HG03521 (cell line): ENCODE measurements around the gene FKBP14.

ENCODE experiments used
- ATAC-seq: cut with Tn5 transposase; IDR thresholded peaks from one replicate; pipeline ENCODE4 v1.9.1; 2021; ENCODE audit warnings: mild to moderate bottlenecking, moderate library complexity; ENCODE audit not compliant: unreplicated experiment

FKBP14 gene

DNA sequence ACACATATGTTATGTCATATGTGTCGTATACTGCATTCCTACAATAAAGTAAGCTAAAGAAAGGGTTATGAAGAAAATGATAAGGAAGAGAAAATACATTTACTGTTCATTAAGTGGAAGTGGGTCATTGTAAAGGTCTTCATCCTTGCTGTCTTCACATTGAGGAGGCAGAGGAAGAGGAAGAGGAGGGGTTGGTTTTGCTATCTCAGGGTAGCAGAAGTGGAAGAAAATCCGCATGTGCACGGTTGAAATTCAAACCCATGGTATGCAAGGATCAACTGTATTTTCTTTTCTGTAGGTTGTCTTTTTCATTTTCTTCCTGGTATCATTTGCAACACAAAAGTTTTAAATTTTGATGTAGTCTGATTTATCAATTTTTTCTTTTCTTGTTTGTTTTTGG, 8.0 kb upstream of the FKBP14 start:
- no peak for ATAC-seq

DNA sequence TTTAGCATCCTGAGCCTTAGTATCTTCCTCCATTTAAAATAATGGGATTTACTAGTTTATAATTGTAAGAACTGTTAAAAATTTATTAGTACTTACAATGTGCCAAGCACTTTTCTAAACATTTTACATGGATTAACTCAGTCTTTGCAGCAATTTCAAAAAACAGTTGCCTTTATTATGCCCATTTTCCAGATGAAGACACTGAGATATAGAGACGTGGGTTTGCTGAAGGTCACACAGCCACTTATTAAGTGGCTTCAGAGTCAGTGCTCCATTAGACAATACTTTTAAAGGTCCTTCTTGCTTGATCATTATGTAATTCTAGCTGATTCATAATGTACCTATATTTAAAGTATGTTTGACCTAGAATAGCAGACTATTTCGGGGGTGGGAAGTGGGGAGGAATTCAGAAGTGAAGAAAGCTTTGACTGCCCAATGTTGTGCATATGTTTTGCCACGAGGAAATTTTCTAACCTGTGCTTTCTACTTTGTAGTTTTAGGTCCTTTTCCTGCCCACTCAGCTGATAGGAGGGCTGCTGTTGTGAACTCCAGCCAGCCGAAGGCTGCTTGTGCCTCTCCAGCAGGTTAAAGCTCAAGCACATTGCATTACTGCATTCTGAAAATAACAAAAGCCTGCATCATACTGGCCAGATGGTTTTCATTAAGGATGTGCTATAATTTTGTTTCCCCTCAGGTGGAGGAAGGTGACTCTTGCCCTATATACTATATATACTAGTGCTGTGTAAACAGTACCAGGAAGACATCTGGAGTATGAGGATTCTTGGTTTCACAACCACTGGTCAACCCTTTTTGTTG, 6.0 kb upstream of the FKBP14 start:
- ATAC-seq = no peak

DNA sequence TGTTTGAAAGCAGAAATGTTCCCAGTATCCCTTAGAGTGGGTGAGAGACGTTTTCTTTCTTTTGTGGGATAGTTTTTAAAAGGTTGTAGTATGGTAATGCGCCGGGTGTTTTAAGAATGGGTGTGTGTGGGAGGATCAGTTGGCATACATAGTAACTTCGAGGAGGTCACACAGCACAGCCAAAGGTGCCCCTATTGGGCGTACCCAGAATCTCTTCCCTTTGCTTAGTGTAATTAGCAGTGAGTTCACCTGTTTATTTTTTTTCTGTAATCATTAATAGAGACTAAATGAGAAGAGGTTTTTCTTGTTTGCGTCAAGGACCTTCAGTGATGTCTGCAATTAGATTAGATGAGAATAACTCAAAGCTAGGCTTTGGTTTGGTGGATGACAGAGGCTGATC, 3.2 kb upstream of the FKBP14 start:
- no peak for ATAC-seq

DNA sequence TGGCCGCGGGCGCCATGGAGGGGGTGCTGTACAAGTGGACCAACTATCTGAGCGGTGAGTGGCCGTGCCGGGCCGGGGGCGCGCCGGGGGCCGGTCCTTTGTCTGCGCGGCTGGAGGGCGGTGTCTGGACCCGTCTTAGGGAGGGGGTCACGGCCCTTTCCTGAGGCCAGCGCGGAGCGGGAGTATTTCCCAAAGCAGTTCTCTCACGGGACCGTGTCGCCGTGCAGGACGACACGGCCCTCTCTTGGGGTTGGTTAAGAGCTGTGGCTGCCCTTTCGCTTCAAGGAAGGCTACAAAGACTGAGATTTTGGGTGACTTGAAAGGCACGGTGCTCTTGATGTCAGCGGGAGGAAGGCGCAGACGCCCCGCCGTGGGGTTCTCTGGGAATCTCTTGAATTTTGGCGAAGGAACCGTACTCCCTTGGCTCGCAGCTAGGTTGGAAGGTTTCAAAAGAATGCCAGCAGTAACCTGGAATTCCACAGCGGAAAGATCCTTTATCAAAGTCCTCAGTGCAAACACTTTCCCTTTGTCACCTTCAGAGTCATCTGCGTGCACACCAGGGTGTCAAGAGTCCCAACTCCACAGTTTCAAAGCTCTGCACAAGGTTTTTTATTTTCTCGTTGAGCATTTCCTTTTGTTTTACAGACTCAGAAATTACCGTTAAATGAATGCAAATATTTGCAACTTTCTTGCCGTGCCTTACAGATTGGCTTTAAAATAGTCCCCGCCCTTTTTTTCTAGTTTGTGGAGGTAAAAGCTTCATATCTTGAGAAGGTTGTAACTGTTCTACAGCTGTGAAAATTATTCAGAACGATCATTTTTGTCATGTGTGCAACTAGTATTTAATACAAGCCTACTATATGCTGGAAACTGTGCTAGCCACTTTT, 2.5 kb upstream of the FKBP14 start:
- peak; percentile 13 for ATAC-seq

DNA sequence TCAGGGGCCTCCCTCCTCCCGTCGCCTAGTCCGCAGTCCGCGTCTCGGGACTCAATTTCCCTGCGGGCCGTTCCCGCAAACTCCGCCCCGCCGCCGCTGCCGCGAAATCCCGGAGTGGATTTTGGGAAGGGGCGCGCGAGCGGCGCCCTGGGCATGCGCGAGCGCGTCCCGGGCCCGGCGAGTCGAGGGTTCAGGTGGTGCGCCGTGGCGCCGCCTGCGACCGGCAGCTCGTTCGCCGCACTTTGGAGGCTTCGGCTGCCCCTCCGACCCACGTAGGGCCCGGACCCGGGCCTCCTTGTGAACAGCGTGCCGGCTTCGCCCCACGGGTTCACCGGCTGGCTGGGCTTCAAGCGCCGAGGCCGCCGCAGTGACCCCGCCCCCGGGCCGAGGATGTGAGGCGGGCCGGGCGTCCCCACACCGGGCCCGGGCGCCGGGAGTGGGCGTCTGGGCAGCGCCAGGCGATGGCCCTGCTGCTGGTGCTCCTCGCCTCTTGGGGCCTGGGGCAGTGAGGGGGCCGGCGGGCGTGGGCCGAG, 1.8 kb upstream of the FKBP14 start, which contains the start of gene PLEKHA8:
TSS of gene PLEKHA8 (plus strand) at position 197 of the 533 bp plus-strand sequence. CDS start 351 bp downstream, outside the sequence.
- ATAC-seq = peak; percentile 47

DNA sequence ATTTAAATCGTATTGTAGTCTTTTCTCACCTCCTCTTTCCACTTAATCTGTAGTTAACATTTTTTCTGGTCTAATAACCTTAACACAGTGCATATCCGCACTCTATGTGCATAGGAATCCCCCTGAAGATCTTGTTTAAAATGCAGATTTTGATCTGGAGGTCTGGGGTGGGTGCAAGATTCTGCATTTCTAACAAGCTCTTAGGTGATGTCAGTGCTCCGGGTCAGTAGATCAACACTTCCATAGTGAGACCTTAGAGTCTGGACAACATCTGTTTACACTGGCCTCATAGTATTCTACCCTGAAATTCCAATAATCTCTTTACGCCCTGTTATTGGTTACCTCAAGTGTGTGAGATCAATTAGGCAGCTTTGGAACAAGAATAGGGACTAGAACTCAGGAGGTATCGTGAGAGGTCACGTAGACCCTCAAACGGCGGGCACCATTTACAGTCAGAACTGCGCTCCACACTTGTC, 1.3 kb upstream of the FKBP14 start:
- no peak for ATAC-seq

DNA sequence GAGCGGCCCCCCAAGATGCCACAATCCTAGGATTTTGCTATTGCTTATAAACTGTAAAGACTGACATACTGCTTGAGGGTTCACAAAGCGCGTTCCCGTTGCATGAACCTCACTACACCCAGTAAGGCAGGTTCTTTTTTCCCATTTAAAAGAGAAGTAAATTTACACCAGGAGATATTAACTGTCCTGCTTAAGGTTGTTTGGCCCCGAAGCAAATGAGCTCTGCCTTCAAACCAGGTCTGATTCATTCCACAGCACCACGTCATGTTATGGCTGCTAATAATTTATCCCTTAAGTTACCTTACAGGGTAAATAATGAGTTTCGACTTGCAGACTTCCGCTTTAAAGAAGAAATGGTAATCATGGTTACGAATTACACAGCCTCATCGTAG, 559 bp upstream of the FKBP14 start:
- no peak for ATAC-seq

DNA sequence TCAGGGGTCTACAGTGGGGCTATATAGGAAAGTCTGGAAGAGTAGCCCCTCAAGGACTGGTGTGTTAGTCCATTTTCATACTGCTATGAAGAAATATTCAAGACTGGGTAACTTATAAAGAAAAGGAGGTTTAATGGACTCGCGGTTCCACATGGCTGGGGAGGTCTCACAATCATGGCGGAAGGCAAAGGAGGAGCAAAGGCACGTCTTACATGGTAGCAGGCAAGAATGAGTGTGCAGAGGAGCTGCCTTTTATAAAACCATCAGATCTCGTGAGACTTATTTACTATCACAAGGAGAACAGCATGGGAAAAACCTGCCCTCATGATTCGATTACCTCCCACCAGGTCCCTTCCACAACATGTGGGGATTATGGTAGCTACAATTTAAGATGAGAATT, 3.0 kb downstream of the FKBP14 start:
- no peak for ATAC-seq

DNA sequence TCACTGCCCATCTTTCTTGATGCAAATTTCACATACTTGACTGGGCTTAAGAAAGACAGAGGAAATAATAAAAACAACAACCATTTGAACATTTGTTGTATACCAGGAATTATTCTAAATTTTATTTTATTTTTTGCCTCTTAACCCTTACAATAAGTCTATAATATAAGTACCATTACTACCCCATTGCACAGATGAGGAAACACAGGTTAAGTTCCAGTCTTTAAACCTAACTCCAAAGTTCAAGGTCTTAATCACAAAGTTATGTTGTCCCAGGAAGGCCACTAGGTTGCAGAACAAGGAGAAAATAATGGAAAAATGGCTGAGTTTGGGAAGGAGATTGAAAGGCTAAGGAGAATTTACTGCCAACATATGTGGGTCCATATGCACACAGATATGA, 3.5 kb downstream of the FKBP14 start:
- ATAC-seq = no peak

DNA sequence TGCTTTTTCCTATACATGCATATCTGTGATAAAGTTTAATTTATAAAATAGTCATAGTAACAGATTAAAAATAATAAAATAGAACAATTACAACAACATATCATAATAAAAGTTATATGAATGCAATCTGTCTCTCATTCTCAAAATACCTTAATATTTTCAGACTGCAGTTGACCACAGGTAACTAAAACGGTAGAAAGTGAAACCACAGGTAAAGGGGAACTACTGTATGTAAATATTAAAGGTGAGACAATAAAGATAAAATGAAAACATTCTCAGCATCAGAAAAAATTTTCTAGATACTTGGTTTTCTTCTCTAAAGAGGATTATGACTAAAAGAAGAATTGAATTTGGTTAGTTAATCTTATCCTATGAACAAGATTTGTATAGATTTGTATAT, 6.0 kb downstream of the FKBP14 start:
- no peak for ATAC-seq

DNA sequence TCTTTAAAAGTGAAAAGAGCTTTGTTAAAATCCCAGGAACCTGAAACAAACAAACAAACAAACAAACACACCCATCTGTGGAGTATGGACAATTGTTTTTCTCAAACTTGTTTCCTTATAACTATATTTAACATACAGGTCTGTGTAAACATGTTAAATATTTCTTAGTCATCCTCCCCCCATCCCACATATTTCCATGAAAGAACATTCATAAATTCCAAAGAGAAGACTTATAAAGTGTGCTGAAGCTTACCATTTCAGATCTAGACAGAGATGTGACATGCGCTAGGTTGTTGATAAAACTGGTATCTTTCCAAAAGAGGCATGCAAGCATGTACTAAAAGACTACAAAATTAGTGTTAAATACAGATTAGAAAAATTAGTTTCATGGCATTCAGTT, 6.5 kb downstream of the FKBP14 start:
- no peak for ATAC-seq

DNA sequence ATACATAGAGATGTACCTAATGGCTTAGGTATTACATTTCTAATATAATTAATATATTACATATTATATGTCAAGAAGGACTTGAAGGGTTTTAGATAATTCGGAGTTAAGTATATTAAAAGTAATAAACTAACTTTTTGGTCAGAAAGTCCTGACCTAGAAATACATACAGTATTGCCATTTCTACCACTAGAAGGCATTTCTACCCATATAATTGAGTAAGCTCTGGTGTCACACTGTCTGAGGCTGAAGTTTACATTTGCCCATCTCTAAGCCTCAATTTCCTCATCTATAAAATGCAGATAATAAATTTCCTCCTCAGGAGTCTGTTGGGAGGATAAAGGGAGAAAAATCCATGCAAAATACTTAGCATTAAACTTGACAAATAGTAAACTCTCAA, 7.1 kb downstream of the FKBP14 start:
- no peak for ATAC-seq

DNA sequence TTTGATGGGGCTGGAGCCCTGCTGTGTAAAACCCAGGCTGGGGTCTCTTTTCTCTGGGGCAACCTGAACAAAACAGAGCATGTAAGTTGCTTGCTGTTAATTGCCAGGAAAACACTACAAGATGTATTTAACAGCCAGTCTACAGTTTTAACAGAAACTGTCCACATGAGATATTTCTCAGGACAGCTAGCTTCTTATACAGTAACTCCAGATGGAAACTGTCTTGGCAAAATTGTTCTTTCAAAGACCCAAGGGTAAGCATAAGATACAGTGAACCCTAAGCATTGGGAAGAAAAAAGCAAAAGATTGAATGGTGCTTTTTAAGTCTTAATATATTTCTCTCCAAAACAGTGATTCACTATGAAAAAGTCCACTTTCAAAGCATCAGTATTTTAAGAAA, 8.1 kb downstream of the FKBP14 start:
- ATAC-seq = no peak

DNA sequence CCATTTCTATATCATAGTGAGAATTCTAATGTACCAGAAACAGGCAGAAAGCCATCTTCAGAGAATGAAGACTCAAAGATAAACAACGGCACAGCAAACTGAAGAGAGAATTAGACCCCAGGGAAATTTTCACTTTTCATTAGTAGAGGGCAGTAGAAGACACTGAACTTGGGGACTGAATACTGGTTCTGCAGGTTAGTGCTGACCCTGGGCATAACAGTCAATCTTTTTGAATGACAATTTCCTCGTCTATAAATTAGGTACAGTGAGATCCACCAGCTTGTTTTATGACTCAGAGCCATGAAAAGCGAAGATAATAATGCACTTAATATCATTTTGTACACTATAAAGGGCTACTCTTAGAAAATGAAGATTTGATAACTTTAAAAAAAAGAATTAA, 13.7 kb downstream of the FKBP14 start:
- ATAC-seq = no peak

DNA sequence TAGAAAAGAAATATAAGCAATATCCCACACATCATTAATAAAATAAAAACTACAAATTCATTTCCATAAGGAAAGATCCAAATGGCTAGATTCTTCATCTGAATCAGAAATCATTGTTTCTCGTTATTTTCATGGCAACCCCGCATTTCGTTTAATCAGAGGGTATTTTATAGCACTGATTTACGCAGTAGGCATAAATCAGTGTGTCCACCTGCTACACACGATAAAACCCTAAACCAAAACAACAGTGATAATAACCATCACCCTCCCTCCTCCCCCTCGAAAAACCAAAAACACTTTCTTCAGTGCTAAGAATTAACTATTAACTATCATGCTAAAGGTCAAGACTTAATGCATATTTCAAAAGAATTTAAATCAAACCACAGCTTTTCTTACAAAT, 16.5 kb downstream of the FKBP14 start:
- no peak for ATAC-seq

DNA sequence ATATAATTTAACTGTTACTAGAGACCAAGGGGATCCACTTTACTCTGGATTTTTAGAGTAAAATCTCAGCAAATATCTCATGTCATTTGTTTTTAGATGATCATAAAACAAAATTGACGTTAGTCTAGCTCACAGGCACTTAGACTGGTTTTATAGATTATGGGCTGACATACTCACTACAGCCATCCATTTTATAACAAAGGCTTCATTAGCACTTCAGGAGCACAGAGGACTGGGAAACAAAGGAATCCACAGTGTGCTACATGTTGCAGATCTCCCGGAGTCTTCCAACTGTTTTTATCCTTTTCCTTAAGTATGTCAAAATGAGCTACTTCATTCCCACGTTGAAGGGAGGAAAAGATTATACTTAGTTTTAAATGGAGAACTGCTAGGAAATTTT, 21.0 kb downstream of the FKBP14 start:
- no peak for ATAC-seq

DNA sequence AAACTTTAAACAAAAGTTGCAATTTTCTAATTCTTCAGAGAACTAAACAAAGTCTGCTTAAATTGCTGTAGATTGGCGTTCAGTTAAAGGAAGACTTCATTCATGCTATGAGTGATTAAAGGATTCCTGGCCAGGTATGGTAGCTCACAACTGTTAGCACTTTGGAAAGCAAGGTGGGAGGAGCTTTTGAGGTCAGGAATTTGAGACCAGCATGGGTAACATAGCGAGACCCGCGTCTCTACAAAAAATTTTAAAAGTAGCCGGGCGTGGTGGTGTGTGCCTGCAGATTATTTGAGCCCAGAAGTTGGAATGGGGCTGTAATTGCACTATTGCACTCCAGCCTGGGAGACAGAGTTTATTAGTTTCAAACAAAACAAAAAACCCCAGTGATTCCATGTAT, 23.4 kb downstream of the FKBP14 start:
- no peak for ATAC-seq

DNA sequence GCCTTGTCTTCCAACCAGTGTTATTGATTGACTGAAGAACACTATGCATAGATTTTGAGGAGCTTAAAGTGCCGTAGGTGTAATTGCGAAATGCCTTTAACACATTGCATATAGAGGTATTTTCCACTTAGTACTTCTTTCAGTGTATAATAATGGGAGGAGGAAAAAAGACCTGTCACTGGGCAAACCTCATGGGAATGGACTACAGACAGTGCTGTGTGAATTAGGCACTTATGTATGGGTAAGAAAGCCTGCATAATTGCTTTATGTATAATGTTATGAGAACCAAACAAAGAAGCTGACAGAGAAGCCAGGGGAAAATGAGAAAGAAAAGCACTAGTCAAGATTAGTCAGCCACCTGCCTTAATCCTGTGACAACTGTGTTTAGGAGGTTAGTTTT, 24.5 kb downstream of the FKBP14 start:
- ATAC-seq = no peak

DNA sequence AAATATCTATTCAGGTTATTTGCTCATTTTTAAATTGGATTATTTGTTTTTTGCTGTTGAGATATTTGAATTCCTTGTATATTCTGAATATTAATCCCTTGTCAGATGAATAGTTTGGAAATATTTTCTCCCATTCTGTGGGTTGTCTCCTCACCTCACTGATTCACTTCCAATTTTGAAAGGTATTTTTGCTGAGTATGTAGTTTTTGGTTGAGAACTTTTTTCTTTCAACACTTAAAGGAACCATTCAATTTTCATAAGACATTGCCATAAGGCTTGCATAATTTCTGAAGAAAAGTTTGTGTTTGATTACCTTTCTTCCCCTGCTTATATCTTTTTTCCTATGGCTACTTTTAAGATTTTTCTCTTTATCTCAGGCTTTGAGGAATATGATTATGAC, 28.0 kb downstream of the FKBP14 start:
- no peak for ATAC-seq

DNA sequence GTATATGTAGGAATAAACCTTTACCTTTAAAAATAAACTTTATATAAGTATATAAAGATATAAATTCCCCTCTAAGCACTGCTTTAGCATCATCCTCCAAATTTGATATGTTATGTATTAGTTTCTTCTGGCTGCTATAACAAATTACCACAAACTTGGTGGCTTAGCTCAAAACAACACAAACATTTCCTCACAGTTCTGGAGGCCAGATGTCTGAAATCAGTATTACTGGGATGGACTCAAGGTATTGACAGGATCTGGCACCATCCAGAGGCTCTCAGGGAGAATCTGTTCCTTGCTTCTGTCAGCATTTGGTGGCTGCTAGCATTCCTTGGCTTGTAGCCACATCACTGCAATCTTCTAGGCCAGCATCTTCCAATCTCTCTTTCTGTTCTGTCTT, 30.2 kb downstream of the FKBP14 start:
- ATAC-seq = no peak

DNA sequence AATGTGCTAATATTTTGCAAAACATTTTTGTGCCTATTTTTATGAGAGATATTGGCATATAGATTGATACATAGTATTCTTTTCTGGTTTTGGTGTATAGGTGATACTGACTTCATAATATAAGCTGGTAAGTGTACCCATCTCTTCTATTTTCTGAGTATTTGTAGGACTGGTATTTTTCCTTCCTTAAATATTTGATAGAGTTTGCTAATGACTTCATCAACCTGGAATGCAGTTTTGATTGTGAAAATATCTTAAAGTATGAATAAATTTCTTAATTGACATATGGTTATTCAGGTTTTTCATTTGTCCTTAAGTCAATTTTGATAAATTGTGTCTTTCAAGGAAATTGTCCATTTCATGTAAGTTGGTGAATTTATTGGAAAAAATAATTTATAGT, 30.9 kb downstream of the FKBP14 start:
- ATAC-seq = no peak

DNA sequence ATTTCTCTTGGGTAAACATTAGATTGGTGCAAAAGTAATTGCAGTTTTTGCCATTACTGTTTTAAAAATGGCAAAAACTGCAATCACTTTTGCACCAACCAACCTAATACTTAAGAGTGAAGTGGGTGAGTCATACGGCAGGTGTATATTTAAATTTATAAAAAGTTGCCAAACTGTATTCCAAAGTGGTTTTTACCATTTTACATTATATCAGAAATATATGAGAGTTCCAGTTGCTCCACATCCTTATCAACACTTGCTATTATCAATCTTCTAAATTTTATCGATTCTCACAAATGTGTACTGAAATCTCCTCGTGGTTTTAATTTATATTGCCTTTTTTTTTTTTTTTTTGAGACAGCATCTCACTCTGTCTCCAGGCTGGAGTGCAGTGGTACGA, 33.4 kb downstream of the FKBP14 start:
- no peak for ATAC-seq
